Neural progenitor cell (in vitro differentiated cells): Measurements from ENCODE around the gene ERBIN. TPM values are rescaled to one million over a fixed set of nuclear protein-coding genes. Genes with fewer than 3 reads are reported as not detected.

ENCODE experiments used
- DNase-seq: peaks from one replicate; pipeline ENCODE4 v3.0.0-alpha.2; 2016; ENCODE audit warnings: low spot score
- H2AFZ ChIP-seq: fragments of 200-600 bp; sonication (generic); replicated peaks from 2 replicates; pipeline ENCODE4 v1.6.1; 2016; ENCODE audit warnings: antibody characterized with exemption
- H3F3A ChIP-seq: fragments of 200-600 bp; sonication (generic); 2 replicates; pipeline ENCODE4 v1.6.1; 2016; ENCODE audit warnings: antibody characterized with exemption, low read depth
- H3K27ac ChIP-seq: fragments of 200-600 bp; sonication (generic); 2 replicates; pipeline ENCODE4 v1.5.1; 2016; ENCODE audit warnings: mild to moderate bottlenecking
- H3K27me3 ChIP-seq: fragments of 200-600 bp; sonication (generic); 2 replicates; pipeline ENCODE4 v1.6.1; 2016; ENCODE audit warnings: mild to moderate bottlenecking, moderate library complexity
- H3K36me3 ChIP-seq: fragments of 200-600 bp; sonication (generic); 2 replicates; pipeline ENCODE4 v1.5.1; 2016
- H3K4me1 ChIP-seq: fragments of 200-600 bp; sonication (generic); 2 replicates; pipeline ENCODE4 v1.6.1; 2016; ENCODE audit warnings: mixed run types
- H3K4me2 ChIP-seq: fragments of 200-600 bp; sonication (generic); 2 replicates; pipeline ENCODE4 v1.6.1; 2016
- H3K4me3 ChIP-seq: fragments of 200-600 bp; sonication (generic); 2 replicates; pipeline ENCODE4 v1.5.1; 2016
- H3K79me2 ChIP-seq: fragments of 200-600 bp; sonication (generic); 2 replicates; pipeline ENCODE4 v1.6.1; 2016; ENCODE audit warnings: low read depth
- H3K9ac ChIP-seq: fragments of 200-600 bp; sonication (generic); 2 replicates; pipeline ENCODE4 v1.6.1; 2016
- H3K9me3 ChIP-seq: fragments of 200-600 bp; sonication (generic); 2 replicates; pipeline ENCODE4 v1.5.1; 2016; ENCODE audit warnings: low read depth
- H4K20me1 ChIP-seq: fragments of 200-600 bp; sonication (generic); 2 replicates; pipeline ENCODE4 v1.6.1; 2016; ENCODE audit warnings: low read depth
- H3K27ac Mint-ChIP-seq: 3 replicates; pipeline ENCODE4 v1.8.0; 2021; ENCODE audit warnings: mixed read lengths
- H3K27me3 Mint-ChIP-seq: 2 replicates; pipeline ENCODE4 v1.8.0; 2022; ENCODE audit warnings: low read depth, mild to moderate bottlenecking, inconsistent platforms, moderate library complexity, mixed read lengths; ENCODE audit not compliant: insufficient read depth
- H3K36me3 Mint-ChIP-seq: 3 replicates; pipeline ENCODE4 v1.8.0; 2021; ENCODE audit warnings: mixed read lengths
- H3K4me1 Mint-ChIP-seq: 3 replicates; pipeline ENCODE4 v1.8.0; 2021; ENCODE audit warnings: mixed read lengths
- H3K4me3 Mint-ChIP-seq: 3 replicates; pipeline ENCODE4 v1.8.0; 2021; ENCODE audit warnings: mild to moderate bottlenecking, moderate library complexity, mixed read lengths
- H3K9me3 Mint-ChIP-seq: 3 replicates; pipeline ENCODE4 v1.8.0; 2020; ENCODE audit warnings: mixed read lengths
- CTCF ChIP-seq: fragments of 200-600 bp; sonication (generic); IDR thresholded peaks from 2 replicates; pipeline ENCODE4 v1.5.1; 2017; ENCODE audit warnings: antibody characterized with exemption, mild to moderate bottlenecking
- EZH2 ChIP-seq: fragments of 200-600 bp; sonication (generic); IDR thresholded peaks from 2 replicates; pipeline ENCODE4 v1.6.1; 2017; ENCODE audit warnings: antibody characterized with exemption, mild to moderate bottlenecking, moderate library complexity
- EZH2phosphoT487 ChIP-seq: fragments of 200-600 bp; sonication (generic); IDR thresholded peaks from 2 replicates; pipeline ENCODE4 v1.6.1; 2017; ENCODE audit warnings: antibody characterized with exemption
- total RNA-seq: library from RNA; depleted of rRNA; stranded (reverse); fragments of >200 nt; gene quantifications from 2 replicates; pipeline ENCODE4 v1.2.3, GENCODE V29; 2015; ENCODE audit warnings: low replicate concordance

ERBIN gene
- total RNA-seq, 1 donor from 2014 or later = 77.6 TPM

DNA sequence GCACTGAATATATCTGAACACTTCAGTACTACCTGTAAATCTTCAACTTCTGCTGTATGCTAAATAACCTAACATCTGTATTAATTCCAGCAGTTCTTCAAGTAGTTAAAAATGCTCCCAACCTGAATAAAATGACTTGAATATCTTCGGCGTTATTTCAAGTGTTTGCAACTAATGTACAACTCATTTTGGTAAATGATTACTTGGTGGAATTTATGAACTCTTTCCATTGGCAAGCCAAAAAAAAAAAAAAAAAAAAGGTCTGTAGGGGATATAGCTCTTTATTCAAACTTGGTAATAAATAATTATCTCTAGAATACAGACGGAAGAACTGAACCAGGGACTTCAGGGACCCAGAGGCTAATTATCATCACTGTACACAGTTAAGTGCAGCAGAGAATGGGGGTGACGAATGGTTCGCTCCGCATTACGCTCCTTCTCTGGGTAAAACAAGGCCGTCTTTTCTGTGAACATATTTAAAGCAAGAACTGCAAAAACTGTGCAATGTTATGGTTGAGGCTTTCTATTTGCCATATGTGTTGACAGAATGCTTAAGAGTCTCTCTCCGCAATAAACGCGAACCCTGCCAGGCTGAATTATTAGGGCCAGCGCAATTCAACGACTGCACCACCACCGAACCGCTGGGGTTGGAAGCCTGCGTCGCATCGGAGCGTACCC lies 1.9 kb upstream of the ERBIN start:
- peak overlapping the region; percentile 95 for H3K4me3 Mint-ChIP-seq
- Histone ChIP-seq H3K36me3 (no peaks in the 10 kb centered on the region), H3K79me2 (peaks cover 45% of the 10 kb centered on the region), H3K9ac (peak overlapping the region; percentile 89), H3K4me1 (peaks cover 50% of the 10 kb centered on the region), H3K4me3 (peak overlapping the region; percentile 84), H3F3A (peaks cover 65% of the 10 kb centered on the region), H3K9me3 (no peaks in the 10 kb centered on the region), H4K20me1 (peaks cover 19% of the 10 kb centered on the region), H3K4me2 (peak overlapping the region; percentile 88), H3K27ac (peak overlapping the region; percentile 98), H2AFZ (peak overlapping the region; percentile 81), H3K27me3 (peaks cover 10% of the 10 kb centered on the region)
- no peak for TF ChIP-seq CTCF
- TF ChIP-seq EZH2phosphoT487 = no peak
- peaks cover 24% of the 10 kb centered on the region for H3K4me1 Mint-ChIP-seq
- no peaks in the 10 kb centered on the region for H3K36me3 Mint-ChIP-seq
- H3K27ac Mint-ChIP-seq = peak overlapping the region; percentile 98
- H3K9me3 Mint-ChIP-seq = no peaks in the 10 kb centered on the region
- peaks cover 3% of the 10 kb centered on the region for H3K27me3 Mint-ChIP-seq
- no peak for DNase-seq

DNA sequence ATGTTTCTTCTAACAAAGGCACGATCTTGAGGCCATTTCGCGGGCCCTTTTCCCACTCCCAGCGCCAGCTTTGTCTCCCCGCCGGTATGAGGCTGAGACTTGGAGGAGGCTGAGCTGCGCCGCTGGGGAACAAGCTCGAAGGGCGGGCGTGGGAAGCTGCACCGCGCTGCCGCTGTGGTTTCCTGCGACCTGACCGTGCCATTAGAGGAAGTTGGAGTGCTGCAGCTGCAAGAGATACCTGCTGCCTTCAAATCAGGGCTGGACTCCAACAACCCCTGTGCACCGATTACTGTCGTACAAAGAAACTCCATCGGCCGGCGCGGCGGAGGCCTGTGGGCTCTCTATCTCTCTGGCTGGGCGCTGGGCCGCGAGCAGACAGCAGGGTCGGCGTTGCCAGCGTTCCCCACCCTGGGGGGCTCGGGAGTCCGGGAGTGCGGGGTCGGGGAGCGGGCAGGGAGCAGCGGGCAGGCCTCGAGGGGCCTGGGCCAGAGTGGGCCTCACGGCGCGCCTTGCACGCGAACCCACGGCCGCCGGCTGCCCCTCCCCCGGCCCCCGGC lies 1.3 kb upstream of the ERBIN start:
- Histone ChIP-seq H3K36me3 (no peaks in the 10 kb centered on the region), H3K4me1 (peaks cover 50% of the 10 kb centered on the region), H3F3A (peaks cover 65% of the 10 kb centered on the region), H3K4me2 (peak overlapping the region; percentile 88), H3K4me3 (peak overlapping the region; percentile 84), H4K20me1 (peaks cover 25% of the 10 kb centered on the region), H3K27me3 (peaks cover 10% of the 10 kb centered on the region), H3K9ac (peak overlapping the region; percentile 89), H2AFZ (peak overlapping the region; percentile 81), H3K79me2 (peaks cover 51% of the 10 kb centered on the region), H3K27ac (peak overlapping the region; percentile 98), H3K9me3 (no peaks in the 10 kb centered on the region)
- Mint-ChIP-seq H3K36me3 (peaks cover 4% of the 10 kb centered on the region), H3K9me3 (no peaks in the 10 kb centered on the region), H3K27me3 (peaks cover 3% of the 10 kb centered on the region), H3K4me3 (peak overlapping the region; percentile 95), H3K4me1 (peaks cover 26% of the 10 kb centered on the region), H3K27ac (peak overlapping the region; percentile 98)
- peak; percentile 84 for DNase-seq
- TF ChIP-seq EZH2 (no peak), EZH2phosphoT487 (no peak), CTCF (no peak)

DNA sequence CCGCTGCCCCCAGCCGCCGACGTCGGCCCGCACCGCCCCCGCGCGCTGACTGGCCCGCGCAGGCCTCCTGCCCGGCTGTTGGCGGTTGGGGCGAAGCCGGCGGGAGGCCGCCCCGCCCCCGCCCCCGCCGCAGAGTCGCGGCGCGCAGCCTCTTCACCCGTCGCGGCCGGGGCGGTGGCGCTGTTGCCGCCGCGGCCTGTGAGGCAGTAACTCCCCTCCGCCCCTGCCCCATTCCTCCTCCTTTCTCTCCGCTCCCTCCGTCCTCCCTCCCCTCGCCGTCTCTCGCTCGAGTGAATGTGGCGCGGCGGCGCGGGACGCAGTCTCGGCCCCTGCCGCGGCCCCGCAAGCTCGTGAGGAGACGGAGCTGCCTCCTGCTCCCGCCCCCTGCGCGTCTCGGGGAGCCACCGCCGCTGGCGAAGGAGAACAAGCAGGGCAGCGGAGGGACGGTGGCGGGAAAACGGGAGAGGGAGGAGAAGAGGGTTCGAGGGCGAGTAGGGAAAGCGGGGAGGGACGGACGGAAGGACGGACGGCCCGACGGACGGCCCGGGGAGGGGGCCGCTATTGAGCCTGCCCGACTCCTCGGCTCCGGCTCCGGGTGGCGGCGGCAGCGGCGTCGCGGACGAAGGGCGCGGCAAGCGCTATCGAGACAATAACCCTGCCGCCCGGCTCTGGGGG lies 637 bp upstream of the ERBIN start:
- peaks cover 60% of the 10 kb centered on the region for H3F3A ChIP-seq
- H2AFZ ChIP-seq = peak overlapping the region; percentile 91
- H3K36me3 Mint-ChIP-seq = peaks cover 7% of the 10 kb centered on the region

More for the DNA sequence above, 637 bp upstream of the ERBIN start:
- DNase-seq = peak; percentile 98
- TF ChIP-seq EZH2 = no peak
- TF ChIP-seq CTCF = peak; percentile 50
- no peak for TF ChIP-seq EZH2phosphoT487
- Histone ChIP-seq H3K27me3 (peaks cover 10% of the 10 kb centered on the region), H3K36me3 (no peaks in the 10 kb centered on the region), H3K4me1 (peaks cover 47% of the 10 kb centered on the region), H4K20me1 (peaks cover 31% of the 10 kb centered on the region), H3K79me2 (peaks cover 57% of the 10 kb centered on the region), H3K9me3 (no peaks in the 10 kb centered on the region), H3K9ac (peak overlapping the region; percentile 92), H3K27ac (peak overlapping the region; percentile 99), H3K4me3 (peak overlapping the region; percentile 84), H3K4me2 (peak overlapping the region; percentile 92)
- Mint-ChIP-seq H3K9me3 (peaks cover 2% of the 10 kb centered on the region), H3K4me1 (peaks cover 26% of the 10 kb centered on the region), H3K4me3 (peak overlapping the region; percentile 93), H3K27me3 (peaks cover 3% of the 10 kb centered on the region), H3K27ac (peak overlapping the region; percentile 78)
